HL-60 (cell line): ENCODE data around the gene TPRA1.
A peak's percentile ranks its signal among the peaks of the same experiment; 100 is the strongest.

ENCODE experiments used
- DNase-seq, 2 experiments: peaks; one replicate each; pipeline ENCODE4 v3.0.0-alpha.2; 2010 to 2020; ENCODE audit warnings: low read depth in 1 of 2, low spot score in 1 of 2
- H3K27ac ChIP-seq: fragments of 250-450 bp; sonication (Bioruptor Pico); replicated peaks from 2 replicates; pipeline ENCODE4 v1.5.1; 2020; ENCODE audit warnings: mild to moderate bottlenecking, moderate library complexity
- H3K27me3 ChIP-seq: fragments of 250-450 bp; sonication (Bioruptor Pico); 2 replicates; pipeline ENCODE4 v1.5.1; 2021; ENCODE audit warnings: mild to moderate bottlenecking, moderate library complexity; ENCODE audit not compliant: insufficient read depth, poor library complexity, severe bottlenecking
- H3K4me3 ChIP-seq: replicated peaks from 2 replicates; pipeline ENCODE4 v1.5.1; 2011; ENCODE audit warnings: mild to moderate bottlenecking, control low read depth, low read length; ENCODE audit not compliant: insufficient read depth
- GABPA ChIP-seq: IDR thresholded peaks from 2 replicates; pipeline ENCODE4 v1.6.1; 2012; ENCODE audit warnings: low read depth
- POLR2AphosphoS5 ChIP-seq: IDR thresholded peaks from 2 replicates; pipeline ENCODE4 v1.6.1; 2012; ENCODE audit warnings: low read depth
- SPI1 ChIP-seq: IDR thresholded peaks from 2 replicates; pipeline ENCODE4 v1.6.1; 2012; ENCODE audit warnings: low read depth, mild to moderate bottlenecking, borderline replicate concordance
- TF ChIP-seq, protein P1 (sequence below): IDR thresholded peaks from 2 replicates; pipeline ENCODE4 v1.6.1; 2012; ENCODE audit warnings: low read depth; ENCODE audit not compliant: insufficient replicate concordance
- TF ChIP-seq, protein P2 (sequence below): IDR thresholded peaks from one replicate; pipeline ENCODE4 v1.5.1; 2011; ENCODE audit warnings: low read length, control low read depth, inconsistent platforms; ENCODE audit not compliant: insufficient read depth

TPRA1 gene

DNA sequence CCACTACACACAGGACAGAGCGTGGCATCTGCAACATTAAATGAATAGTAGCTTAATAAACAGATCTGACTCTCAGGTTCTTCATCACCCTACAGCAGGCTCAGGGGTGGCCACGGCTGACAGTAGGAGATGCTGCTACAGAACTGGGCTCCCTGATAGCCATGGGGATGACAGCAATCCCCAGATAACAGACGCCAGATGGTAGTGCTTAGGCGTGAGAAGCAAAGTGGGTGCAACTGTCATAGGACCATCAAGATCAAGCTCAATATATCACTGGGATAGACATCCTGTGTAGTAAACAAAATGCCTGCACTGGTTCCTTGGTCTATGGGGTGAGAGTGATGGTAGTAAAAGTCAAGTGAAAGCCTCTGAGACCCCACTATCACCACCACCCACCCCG lies 2.6 kb upstream of the TPRA1 start:
- H3K27ac ChIP-seq, result peak overlapping the region; percentile 94

DNA sequence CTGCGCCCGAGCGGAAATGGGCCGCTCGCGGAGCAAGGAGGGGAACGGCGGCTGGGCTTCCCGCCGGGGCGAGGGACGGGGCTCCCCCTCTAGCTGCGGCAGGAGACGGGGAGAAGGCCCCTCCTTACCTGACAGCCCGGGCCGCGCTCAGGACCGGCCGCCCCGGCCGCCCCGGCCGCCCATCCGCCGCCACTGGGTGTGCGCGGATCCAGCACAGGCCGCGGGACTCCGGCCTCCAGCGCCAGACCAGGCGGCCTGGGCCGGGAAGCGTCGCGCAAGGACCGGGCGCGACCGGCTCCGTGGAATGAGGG lies 296 bp downstream of the TPRA1 start:
- TF ChIP-seq, protein P1, sequence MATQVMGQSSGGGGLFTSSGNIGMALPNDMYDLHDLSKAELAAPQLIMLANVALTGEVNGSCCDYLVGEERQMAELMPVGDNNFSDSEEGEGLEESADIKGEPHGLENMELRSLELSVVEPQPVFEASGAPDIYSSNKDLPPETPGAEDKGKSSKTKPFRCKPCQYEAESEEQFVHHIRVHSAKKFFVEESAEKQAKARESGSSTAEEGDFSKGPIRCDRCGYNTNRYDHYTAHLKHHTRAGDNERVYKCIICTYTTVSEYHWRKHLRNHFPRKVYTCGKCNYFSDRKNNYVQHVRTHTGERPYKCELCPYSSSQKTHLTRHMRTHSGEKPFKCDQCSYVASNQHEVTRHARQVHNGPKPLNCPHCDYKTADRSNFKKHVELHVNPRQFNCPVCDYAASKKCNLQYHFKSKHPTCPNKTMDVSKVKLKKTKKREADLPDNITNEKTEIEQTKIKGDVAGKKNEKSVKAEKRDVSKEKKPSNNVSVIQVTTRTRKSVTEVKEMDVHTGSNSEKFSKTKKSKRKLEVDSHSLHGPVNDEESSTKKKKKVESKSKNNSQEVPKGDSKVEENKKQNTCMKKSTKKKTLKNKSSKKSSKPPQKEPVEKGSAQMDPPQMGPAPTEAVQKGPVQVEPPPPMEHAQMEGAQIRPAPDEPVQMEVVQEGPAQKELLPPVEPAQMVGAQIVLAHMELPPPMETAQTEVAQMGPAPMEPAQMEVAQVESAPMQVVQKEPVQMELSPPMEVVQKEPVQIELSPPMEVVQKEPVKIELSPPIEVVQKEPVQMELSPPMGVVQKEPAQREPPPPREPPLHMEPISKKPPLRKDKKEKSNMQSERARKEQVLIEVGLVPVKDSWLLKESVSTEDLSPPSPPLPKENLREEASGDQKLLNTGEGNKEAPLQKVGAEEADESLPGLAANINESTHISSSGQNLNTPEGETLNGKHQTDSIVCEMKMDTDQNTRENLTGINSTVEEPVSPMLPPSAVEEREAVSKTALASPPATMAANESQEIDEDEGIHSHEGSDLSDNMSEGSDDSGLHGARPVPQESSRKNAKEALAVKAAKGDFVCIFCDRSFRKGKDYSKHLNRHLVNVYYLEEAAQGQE, result no peak
- TF ChIP-seq POLR2AphosphoS5 (no peak), SPI1 (no peak), GABPA (no peak)
- TF ChIP-seq, protein P2, sequence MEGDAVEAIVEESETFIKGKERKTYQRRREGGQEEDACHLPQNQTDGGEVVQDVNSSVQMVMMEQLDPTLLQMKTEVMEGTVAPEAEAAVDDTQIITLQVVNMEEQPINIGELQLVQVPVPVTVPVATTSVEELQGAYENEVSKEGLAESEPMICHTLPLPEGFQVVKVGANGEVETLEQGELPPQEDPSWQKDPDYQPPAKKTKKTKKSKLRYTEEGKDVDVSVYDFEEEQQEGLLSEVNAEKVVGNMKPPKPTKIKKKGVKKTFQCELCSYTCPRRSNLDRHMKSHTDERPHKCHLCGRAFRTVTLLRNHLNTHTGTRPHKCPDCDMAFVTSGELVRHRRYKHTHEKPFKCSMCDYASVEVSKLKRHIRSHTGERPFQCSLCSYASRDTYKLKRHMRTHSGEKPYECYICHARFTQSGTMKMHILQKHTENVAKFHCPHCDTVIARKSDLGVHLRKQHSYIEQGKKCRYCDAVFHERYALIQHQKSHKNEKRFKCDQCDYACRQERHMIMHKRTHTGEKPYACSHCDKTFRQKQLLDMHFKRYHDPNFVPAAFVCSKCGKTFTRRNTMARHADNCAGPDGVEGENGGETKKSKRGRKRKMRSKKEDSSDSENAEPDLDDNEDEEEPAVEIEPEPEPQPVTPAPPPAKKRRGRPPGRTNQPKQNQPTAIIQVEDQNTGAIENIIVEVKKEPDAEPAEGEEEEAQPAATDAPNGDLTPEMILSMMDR, result no peak
- DNase-seq, result no peak
- peak overlapping the region; percentile 94 for H3K27ac ChIP-seq
- no peaks in the 10 kb centered on the region for H3K27me3 ChIP-seq
- peak overlapping the region; percentile 83 for H3K4me3 ChIP-seq

More for the DNA sequence above, 2.6 kb upstream of the TPRA1 start:
- H3K27me3 ChIP-seq, result no peaks in the 10 kb centered on the region
- TF ChIP-seq, protein P2, result no peak
- TF ChIP-seq POLR2AphosphoS5 (no peak), GABPA (no peak)
- TF ChIP-seq, protein P1, result no peak
- H3K4me3 ChIP-seq, result no peak overlapping the region
- DNase-seq, result no peak

DNA sequence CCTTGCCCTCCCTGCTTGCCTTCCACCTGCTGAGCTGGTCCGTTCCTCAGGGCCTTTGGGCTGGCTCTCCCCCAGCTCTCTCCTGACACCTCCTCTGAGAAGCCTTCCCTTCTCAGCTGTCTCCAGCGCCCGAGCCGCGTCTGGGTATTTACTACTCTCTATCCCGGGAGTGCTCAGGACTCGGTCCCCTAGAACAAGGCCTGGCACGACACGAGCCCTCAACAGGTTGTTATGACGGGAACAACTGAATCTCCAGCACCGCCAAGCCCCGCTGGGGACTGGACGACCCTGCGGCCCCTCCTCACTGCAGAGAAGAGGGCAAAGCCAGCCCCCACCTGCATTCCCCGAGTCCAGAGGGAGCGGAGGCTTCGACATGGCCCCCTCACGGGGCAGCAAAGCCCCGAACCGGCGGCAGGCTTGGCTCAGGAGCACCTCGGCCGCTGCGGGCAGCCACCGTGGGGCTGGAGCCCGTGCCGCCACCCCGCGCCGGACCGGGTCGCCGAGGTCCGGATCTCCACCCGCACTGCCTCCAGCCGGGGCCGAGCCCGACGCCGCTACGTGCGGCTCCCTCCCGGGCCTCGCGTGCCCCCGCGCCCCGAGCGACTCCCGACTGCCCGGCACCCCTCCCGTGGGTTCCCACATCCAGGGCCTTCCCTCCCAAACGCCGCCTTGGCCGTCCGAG lies 792 bp downstream of the TPRA1 start:
- TF ChIP-seq, protein P1, result no peak
- no peak for TF ChIP-seq POLR2AphosphoS5
- TF ChIP-seq, protein P2, result no peak
- no peak for TF ChIP-seq SPI1
- no peak for TF ChIP-seq GABPA
- Histone ChIP-seq H3K27ac (peak overlapping the region; percentile 94), H3K27me3 (no peaks in the 10 kb centered on the region), H3K4me3 (peak overlapping the region; percentile 83)
- no peak for DNase-seq
